H1 (cell line): ENCODE results near the gene SHC3. TPM values are rescaled to one million over a fixed set of nuclear protein-coding genes. Genes with fewer than 3 reads are reported as not detected.

ENCODE experiments used
- CTCF ChIA-PET: fragments of 300-600 bp; sonication (Branson Sonifier 250); formaldehyde crosslinking; loops from one replicate; lab custom pipeline; 2021; ENCODE audit not compliant: partially characterized antibody; lab: Charles Lee
- POLR2A ChIA-PET: fragments of 300-600 bp; sonication (Branson Sonifier 250); formaldehyde crosslinking; loops from one replicate; lab custom pipeline; 2021; ENCODE audit warnings: inconsistent platforms; ENCODE audit not compliant: partially characterized antibody; lab: Charles Lee
- DNase-seq, 2 experiments: peaks; one replicate each; pipeline versions ENCODE4 v3.0.0 to v3.0.0-alpha.2; 2010 to 2022; ENCODE audit warnings: low spot score in 2 of 2, low read depth in 1 of 2, mixed read lengths in 1 of 2
- FAIRE-seq: peaks from 2 replicates; lab custom pipeline; 2011; peaks lifted over from hg19 to GRCh38; lab: Jason Lieb, UNC
- H2AFZ ChIP-seq: 2 replicates; pipeline ENCODE4 v1.8.1; 2012; ENCODE audit warnings: low read length, inconsistent platforms
- H2AK5ac ChIP-seq: 2 replicates; pipeline ENCODE4 v1.6.1; 2013; ENCODE audit warnings: low read depth, low read length
- H2BK120ac ChIP-seq: replicated peaks from 2 replicates; pipeline ENCODE3; 2013; ENCODE audit warnings: low read depth, low read length, inconsistent platforms
- H2BK12ac ChIP-seq: 2 replicates; pipeline ENCODE4 v1.6.1; 2013; ENCODE audit warnings: low read depth, low read length
- H2BK15ac ChIP-seq: 2 replicates; pipeline ENCODE4 v1.6.1; 2013; ENCODE audit warnings: low read length
- H2BK20ac ChIP-seq: 2 replicates; pipeline ENCODE4 v1.6.1; 2013; ENCODE audit warnings: low read length
- H2BK5ac ChIP-seq: 2 replicates; pipeline ENCODE4 v1.6.1; 2013; ENCODE audit warnings: low read depth, low read length
- H3K14ac ChIP-seq: 2 replicates; pipeline ENCODE4 v1.6.1; 2013; ENCODE audit warnings: inconsistent platforms; ENCODE audit not compliant: insufficient read length
- H3K18ac ChIP-seq: 2 replicates; pipeline ENCODE4 v1.6.1; 2013; ENCODE audit warnings: low read length; ENCODE audit errors: extremely low read depth
- H3K23ac ChIP-seq: 2 replicates; pipeline ENCODE4 v1.6.1; 2013; ENCODE audit warnings: inconsistent platforms; ENCODE audit not compliant: insufficient read length
- H3K23me2 ChIP-seq: 2 replicates; pipeline ENCODE4 v1.6.1; 2013; ENCODE audit warnings: low read depth, low read length
- H3K27ac ChIP-seq: 2 replicates; pipeline ENCODE4 v1.6.1; 2011; ENCODE audit warnings: low read depth, low read length, inconsistent platforms
- H3K27me3 ChIP-seq, 4 experiments: replicated peaks in 1 of 4; 1 replicate in 1 of 4; 2 replicates in 3 of 4; pipeline versions ENCODE4 v1.6.1 to v1.8.1; 2011 to 2013; ENCODE audit warnings: low read length in 3 of 4, mild to moderate bottlenecking in 3 of 4, inconsistent platforms in 2 of 4, mixed read lengths in 2 of 4, moderate library complexity in 1 of 4; ENCODE audit not compliant: control insufficient read depth in 3 of 4, insufficient read depth in 3 of 4; ENCODE audit errors: extremely low read depth in 1 of 4
- H3K36me3 ChIP-seq, 4 experiments: 2 replicates each; pipeline versions ENCODE4 v1.6.1 to v1.8.1; 2011 to 2013; ENCODE audit warnings: mild to moderate bottlenecking in 4 of 4, low read length in 3 of 4, moderate library complexity in 2 of 4, control low read depth in 1 of 4, inconsistent platforms in 1 of 4; ENCODE audit not compliant: insufficient read depth in 4 of 4, control insufficient read depth in 2 of 4
- H3K4ac ChIP-seq: replicated peaks from 2 replicates; pipeline ENCODE3; 2013; ENCODE audit warnings: low read length, low read depth, mixed read lengths, inconsistent platforms; ENCODE audit not compliant: insufficient read length
- H3K4me1 ChIP-seq, 4 experiments: replicated peaks in 1 of 4; 1 replicate in 1 of 4; 2 replicates in 3 of 4; pipeline versions ENCODE4 v1.6.1 to v1.8.1; 2011 to 2013; ENCODE audit warnings: low read length in 3 of 4, inconsistent platforms in 2 of 4, mixed read lengths in 1 of 4; ENCODE audit not compliant: insufficient read depth in 4 of 4, control insufficient read depth in 3 of 4
- H3K4me2 ChIP-seq, 2 experiments: 2 replicates each; pipeline versions ENCODE4 v1.6.1 to v1.8.1; 2011 to 2013; ENCODE audit warnings: low read depth in 2 of 2, low read length in 2 of 2, control low read depth in 1 of 2, inconsistent platforms in 1 of 2, mild to moderate bottlenecking in 1 of 2; ENCODE audit not compliant: insufficient read depth in 1 of 2
- H3K4me3 ChIP-seq, 4 experiments: fragments of 200-600, 300-600 bp in 1 of 4; sonication (generic), shearing (Covaris generic), sonication (Bioruptor Twin) in 1 of 4; 2 replicates each; pipeline versions ENCODE4 v1.5.1 to v1.8.1; 2011 to 2016; ENCODE audit warnings: low read length in 4 of 4, low read depth in 3 of 4, control low read depth in 2 of 4, inconsistent platforms in 2 of 4, mild to moderate bottlenecking in 2 of 4, mixed read lengths in 1 of 4, moderate library complexity in 1 of 4; ENCODE audit not compliant: insufficient read depth in 2 of 4; ENCODE audit errors: extremely low read depth in 1 of 4
- H3K56ac ChIP-seq: replicated peaks from 2 replicates; pipeline ENCODE3; 2013; ENCODE audit warnings: low read depth, mild to moderate bottlenecking, mixed read lengths, low read length, inconsistent platforms; ENCODE audit not compliant: insufficient read length
- H3K79me1 ChIP-seq: 2 replicates; pipeline ENCODE4 v1.6.1; 2013; ENCODE audit warnings: low read depth, low read length, control low read depth
- H3K79me2 ChIP-seq, 2 experiments: 2 replicates each; pipeline versions ENCODE4 v1.6.1 to v1.8.1; 2012 to 2013; ENCODE audit warnings: low read length in 2 of 2, mild to moderate bottlenecking in 2 of 2, inconsistent platforms in 1 of 2; ENCODE audit not compliant: insufficient read depth in 2 of 2, control insufficient read depth in 1 of 2
- H3K9ac ChIP-seq, 4 experiments: replicated peaks in 1 of 4; 1 replicate in 1 of 4; 2 replicates in 3 of 4; pipeline versions ENCODE4 v1.6.1 to v1.8.1; 2011 to 2013; ENCODE audit warnings: low read depth in 3 of 4, low read length in 3 of 4, control low read depth in 2 of 4, mild to moderate bottlenecking in 2 of 4, moderate library complexity in 2 of 4, inconsistent platforms in 1 of 4; ENCODE audit errors: extremely low read depth in 1 of 4
- H3K9me3 ChIP-seq, 2 experiments: 2 replicates each; pipeline versions ENCODE4 v1.6.1 to v1.8.1; 2012 to 2013; ENCODE audit warnings: mild to moderate bottlenecking in 2 of 2, moderate library complexity in 2 of 2, control low read depth in 1 of 2, inconsistent platforms in 1 of 2, low read depth in 1 of 2, low read length in 1 of 2, mixed read lengths in 1 of 2; ENCODE audit not compliant: insufficient read depth in 2 of 2
- H4K20me1 ChIP-seq, 2 experiments: replicated peaks in 1 of 2; 2 replicates each; pipeline versions ENCODE3 to v1.8.1; 2011 to 2013; ENCODE audit warnings: inconsistent platforms in 2 of 2, low read length in 2 of 2, mild to moderate bottlenecking in 1 of 2; ENCODE audit not compliant: insufficient read depth in 2 of 2, control insufficient read depth in 1 of 2
- H4K5ac ChIP-seq: 2 replicates; pipeline ENCODE4 v1.6.1; 2013; ENCODE audit warnings: low read length, low read depth, mixed read lengths, inconsistent platforms; ENCODE audit not compliant: insufficient read length
- H4K8ac ChIP-seq: 2 replicates; pipeline ENCODE4 v1.8.0; 2013; ENCODE audit warnings: mild to moderate bottlenecking, moderate library complexity, low read length, inconsistent platforms; ENCODE audit not compliant: insufficient read depth; ENCODE audit errors: extremely low read depth
- H4K91ac ChIP-seq: replicated peaks from 2 replicates; pipeline ENCODE3; 2013; ENCODE audit warnings: low read length, mixed read lengths, inconsistent platforms; ENCODE audit not compliant: insufficient read length
- JUN ChIP-seq: IDR thresholded peaks from 2 replicates; pipeline ENCODE4 v1.6.1; 2011; ENCODE audit warnings: low read depth, mild to moderate bottlenecking, improper control_type of control experiment, low read length
- YY1 ChIP-seq: IDR thresholded peaks from 2 replicates; pipeline ENCODE4 v1.6.1; 2011; ENCODE audit warnings: low read depth, mild to moderate bottlenecking, low read length
- WGBS, 2 experiments: shearing (Covaris generic) in 1 of 2; methylation state at CpG; one replicate each; pipeline versions ENCODE4 v1.1.6 to v1.1.7; 2013 to 2015; ENCODE audit warnings: low lambda C conversion rate in 2 of 2, mixed read lengths in 2 of 2, inconsistent platforms in 1 of 2, low coverage in 1 of 2, missing lambda C conversion rate in 1 of 2; ENCODE audit not compliant: insufficient replicate concordance in 2 of 2, insufficient coverage in 1 of 2, insufficient read length in 1 of 2; ENCODE audit errors: extremely low coverage in 1 of 2, missing lambda C conversion rate in 1 of 2; 5-methylcytosine and 5-hydroxymethylcytosine counted together
- polyA plus RNA-seq, 7 experiments: library from polyadenylated mRNA; depleted of rRNA in 3 of 7; stranded (reverse) in 5 of 7; unstranded in 2 of 7; fragments of >200 nt in 5 of 7; fragments of 200-250 nt in 2 of 7; gene quantifications; 1 replicate in 5 of 7; 2 replicates in 1 of 7; 4 replicates in 1 of 7; pipeline versions ENCODE4 v1.2.1 to v1.2.3, GENCODE V29; 2011 to 2013; ENCODE audit warnings: missing spikeins in 2 of 7, mixed read lengths in 2 of 7
- total RNA-seq: library from RNA; stranded (reverse); fragmentation: NEBNext Ultra II Directional; extraction: Animal tissue kit (Norgen Biotek cat#: 25700); gene quantifications from 2 replicates; pipeline ENCODE4 v1.2.1, GENCODE V29; 2021

The SHC3 gene
- total and polyA plus RNA-seq, 2 of the 8 experiments (the other 6 are each of a cell fraction or from before 2014, with no cell fraction given): 1.4 to 7.1 TPM

DNA sequence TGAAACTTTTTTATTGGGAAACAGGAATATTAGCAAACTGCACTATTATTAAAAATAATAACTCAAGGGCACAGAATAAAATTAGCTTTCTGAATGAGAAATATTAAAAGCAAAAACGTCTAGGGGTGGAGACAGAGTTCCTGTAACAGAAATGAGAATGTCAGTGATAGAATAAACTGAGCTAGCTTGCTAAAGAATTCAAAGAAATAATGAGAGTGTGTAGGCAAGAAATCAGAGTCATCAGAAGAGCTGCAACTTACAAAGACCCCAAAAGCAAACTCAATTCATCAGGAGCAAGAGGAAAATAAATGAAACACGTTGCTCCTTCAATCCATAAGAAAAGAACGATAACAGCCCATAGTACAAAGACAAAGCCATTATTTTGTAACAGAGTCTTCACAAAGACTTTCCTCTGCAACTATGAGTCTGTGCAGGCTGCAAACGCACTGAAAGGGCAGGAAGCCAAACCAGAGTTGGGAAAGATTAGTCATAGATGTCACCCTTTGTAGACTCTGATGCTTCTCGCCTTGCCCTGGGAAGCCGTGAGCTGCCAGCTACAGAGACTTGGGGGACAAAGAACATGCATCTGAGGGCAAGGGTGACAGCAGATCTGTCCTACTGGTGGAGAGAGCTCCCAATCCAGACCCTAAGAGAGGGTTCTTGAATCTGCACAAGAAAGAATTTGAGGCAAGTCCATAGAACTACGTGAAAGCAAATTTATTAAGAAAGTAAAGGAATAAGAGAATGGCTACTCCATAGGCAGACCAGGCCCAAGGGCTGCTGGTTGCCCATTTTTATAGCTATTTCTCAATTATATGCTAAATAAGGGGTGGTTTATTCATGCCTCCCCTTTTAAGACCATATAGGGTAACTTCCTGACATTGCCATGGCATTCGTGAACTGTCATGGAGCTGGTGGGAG is 40.8 kb downstream of the SHC3 start:
- ChIA-PET CTCF (interaction anchor here (0.8 to 1.2 kb wide), 2 partner anchors 36 to 141 kb away, joined by 3 to 4 read pairs; no protein-coding TSS in a partner anchor), POLR2A (no interaction called here)
- no peak for FAIRE-seq
- Histone ChIP-seq H3K27ac (no peak overlapping the region), H3K4me2 (no peak overlapping the region), H3K18ac (no peak overlapping the region), H2BK5ac (no peak overlapping the region), H3K23me2 (no peaks in the 10 kb centered on the region), H3K79me2 (no peaks in the 10 kb centered on the region), H3K9ac (no peak overlapping the region), H4K5ac (no peak overlapping the region), H4K20me1 (no peaks in the 10 kb centered on the region), H2BK15ac (no peak overlapping the region), H3K27me3 (no peaks in the 10 kb centered on the region), H3K23ac (no peak overlapping the region), H2BK12ac (no peak overlapping the region), H3K36me3 (no peaks in the 10 kb centered on the region), H4K91ac (no peak overlapping the region), H3K4me3 (no peak overlapping the region), H3K14ac (no peak overlapping the region), H2BK120ac (no peak overlapping the region), H3K56ac (no peak overlapping the region), H3K9me3 (peaks cover 6 to 13% of the 10 kb centered on the region in 2 experiments), H4K8ac (no peak overlapping the region), H2BK20ac (no peak overlapping the region), H2AFZ (no peak overlapping the region), H3K4me1 (no peaks in the 10 kb centered on the region), H3K79me1 (no peaks in the 10 kb centered on the region), H2AK5ac (no peak overlapping the region), H3K4ac (no peak overlapping the region)
- 88% methylated on average over 8 of the region's 8 CpGs; no CpG with 5 or more reads in 1 of the 2 experiments for WGBS, 2 experiments
- no peak for DNase-seq
- TF ChIP-seq YY1 (no peak), JUN (no peak)
